ENCODE results near the gene EFCAB12. TPM values are rescaled to one million over a fixed set of nuclear protein-coding genes. Genes with fewer than 3 reads are reported as not detected.

Gene EFCAB12
- total RNA-seq, 1 experiment from 2014 or later: 0.71 TPM

DNA sequence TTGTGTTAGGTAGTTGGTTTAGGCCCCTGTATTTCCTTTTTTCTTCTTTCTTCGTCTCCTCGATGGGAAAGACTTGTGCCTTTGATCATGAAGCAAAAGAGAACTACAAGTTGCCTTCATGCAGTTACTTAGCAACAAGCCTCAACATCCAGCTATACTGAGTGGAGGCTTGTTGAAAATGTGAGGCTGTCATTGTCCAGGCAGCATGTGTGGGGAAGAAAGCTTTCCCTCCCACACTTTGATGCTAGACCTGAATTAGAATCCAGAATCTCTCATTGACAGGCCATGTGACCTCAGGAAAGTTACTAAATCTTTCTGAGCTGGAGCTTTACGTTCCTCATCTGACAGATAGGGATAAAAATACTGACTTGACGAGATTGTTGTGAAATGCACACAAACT is 35.3 kb upstream of the EFCAB12 start:
- intact Hi-C loops (cut with micrococcal nuclease; ENCODE audit: unreplicated experiment): no loop called here
- POLR2A ChIA-PET (ENCODE audit: low non-redundant PET): no interaction called here
- Histone ChIP-seq H3K4me3 (ENCODE audit: low read depth, low read length, poor library complexity, severe bottlenecking) (no peak overlapping the region), H3K27me3 (replicated peaks; ENCODE audit: insufficient read depth, low read depth, low read length, poor library complexity) (no peaks in the 10 kb centered on the region), H3K4me1 (ENCODE audit: insufficient read depth, low read length, poor library complexity, severe bottlenecking) (no peaks in the 10 kb centered on the region), H3K27ac (ENCODE audit: low read depth, low read length, poor library complexity, severe bottlenecking) (no peak overlapping the region), H3K9me3 (ENCODE audit: low read depth, low read length, poor library complexity, severe bottlenecking) (no peaks in the 10 kb centered on the region), H3K36me3 (ENCODE audit: insufficient read depth, low read length, poor library complexity, severe bottlenecking) (peaks cover 7% of the 10 kb centered on the region)
- no peak for DNase-seq (ENCODE audit: low spot score)
- no TSS peak for BruUV-seq (replicated peaks)
- CTCF ChIA-PET: interaction anchor here (0.5 kb wide), 1 partner anchor 1933 kb away, joined by 6 read pairs; no protein-coding TSS in a partner anchor
- TF ChIP-seq EZH2 (IDR thresholded peaks at IDR 0.05; ENCODE audit: borderline replicate concordance, low read depth, low read length, poor library complexity, severe bottlenecking): no peak
- TF ChIP-seq, protein P1, sequence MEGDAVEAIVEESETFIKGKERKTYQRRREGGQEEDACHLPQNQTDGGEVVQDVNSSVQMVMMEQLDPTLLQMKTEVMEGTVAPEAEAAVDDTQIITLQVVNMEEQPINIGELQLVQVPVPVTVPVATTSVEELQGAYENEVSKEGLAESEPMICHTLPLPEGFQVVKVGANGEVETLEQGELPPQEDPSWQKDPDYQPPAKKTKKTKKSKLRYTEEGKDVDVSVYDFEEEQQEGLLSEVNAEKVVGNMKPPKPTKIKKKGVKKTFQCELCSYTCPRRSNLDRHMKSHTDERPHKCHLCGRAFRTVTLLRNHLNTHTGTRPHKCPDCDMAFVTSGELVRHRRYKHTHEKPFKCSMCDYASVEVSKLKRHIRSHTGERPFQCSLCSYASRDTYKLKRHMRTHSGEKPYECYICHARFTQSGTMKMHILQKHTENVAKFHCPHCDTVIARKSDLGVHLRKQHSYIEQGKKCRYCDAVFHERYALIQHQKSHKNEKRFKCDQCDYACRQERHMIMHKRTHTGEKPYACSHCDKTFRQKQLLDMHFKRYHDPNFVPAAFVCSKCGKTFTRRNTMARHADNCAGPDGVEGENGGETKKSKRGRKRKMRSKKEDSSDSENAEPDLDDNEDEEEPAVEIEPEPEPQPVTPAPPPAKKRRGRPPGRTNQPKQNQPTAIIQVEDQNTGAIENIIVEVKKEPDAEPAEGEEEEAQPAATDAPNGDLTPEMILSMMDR (conservative IDR thresholded peaks at IDR 0.05; ENCODE audit: low read depth, low read length): no peak

DNA sequence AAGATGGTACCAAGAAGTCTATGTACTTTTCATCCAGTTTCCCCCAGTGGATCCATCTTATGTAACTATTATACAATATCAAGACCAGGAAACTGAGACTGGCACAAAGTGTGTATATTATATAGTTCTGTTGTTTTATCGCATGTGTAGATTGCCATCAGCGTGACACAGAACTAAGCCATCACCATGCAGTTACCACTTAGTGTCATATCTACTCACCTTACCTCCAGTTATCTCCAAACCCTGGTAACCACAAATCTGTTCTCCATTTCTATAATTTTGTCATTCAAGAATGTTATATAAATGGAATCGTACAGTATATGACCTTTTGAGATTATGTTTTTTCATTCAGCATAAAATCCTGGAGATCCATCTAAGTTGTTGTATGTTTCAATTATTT is 34.7 kb upstream of the EFCAB12 start:
- BruUV-seq (replicated peaks): no TSS peak
- no peaks in the 10 kb centered on the region for H3K4me1 ChIP-seq (ENCODE audit: insufficient read depth, low read length, poor library complexity, severe bottlenecking)
- CTCF ChIA-PET: no interaction called here
- POLR2A ChIA-PET (ENCODE audit: low non-redundant PET): no interaction called here
- H3K36me3 ChIP-seq (ENCODE audit: insufficient read depth, low read length, poor library complexity, severe bottlenecking): peaks cover 7% of the 10 kb centered on the region
- H3K27ac ChIP-seq (ENCODE audit: low read depth, low read length, poor library complexity, severe bottlenecking): no peak overlapping the region
- no peaks in the 10 kb centered on the region for H3K27me3 ChIP-seq (replicated peaks; ENCODE audit: insufficient read depth, low read depth, low read length, poor library complexity)
- no peak for DNase-seq (ENCODE audit: low spot score)
- TF ChIP-seq, protein P1 (conservative IDR thresholded peaks at IDR 0.05; ENCODE audit: low read depth, low read length): no peak
- no peak for TF ChIP-seq EZH2 (IDR thresholded peaks at IDR 0.05; ENCODE audit: borderline replicate concordance, low read depth, low read length, poor library complexity, severe bottlenecking)
- H3K9me3 ChIP-seq (ENCODE audit: low read depth, low read length, poor library complexity, severe bottlenecking): no peaks in the 10 kb centered on the region
- intact Hi-C loops (cut with micrococcal nuclease; ENCODE audit: unreplicated experiment): no loop called here
- H3K4me3 ChIP-seq (ENCODE audit: low read depth, low read length, poor library complexity, severe bottlenecking): no peak overlapping the region

DNA sequence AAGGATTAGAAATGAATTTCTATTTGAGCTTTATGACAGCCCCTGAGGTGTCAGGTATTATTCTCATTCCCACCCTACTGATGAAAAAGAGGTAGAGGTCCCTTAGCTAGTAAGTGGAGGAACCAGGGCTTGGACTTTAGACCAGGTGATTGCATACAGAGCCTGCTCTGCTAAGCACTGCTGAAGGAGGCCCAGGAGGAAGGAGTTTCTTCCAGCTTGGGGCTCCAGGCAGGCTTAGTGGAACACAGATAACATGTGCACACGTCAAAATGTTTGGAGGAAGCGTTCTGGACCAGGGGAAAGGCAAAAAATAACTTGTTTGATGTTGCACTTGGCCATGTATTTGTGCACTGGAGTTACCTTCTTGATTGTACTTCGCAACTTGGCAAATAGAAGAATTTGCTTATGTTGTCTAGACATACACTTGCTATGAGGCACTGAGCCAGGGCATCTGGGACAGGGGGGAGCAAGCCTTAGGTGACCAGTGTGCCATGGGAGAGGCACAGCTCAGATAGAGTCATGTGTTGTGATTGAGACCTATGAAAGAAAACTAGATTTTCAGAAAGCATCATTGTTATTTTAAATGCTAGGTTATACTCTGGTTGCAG is 34.0 kb upstream of the EFCAB12 start:
- H3K9me3 ChIP-seq (ENCODE audit: low read depth, low read length, poor library complexity, severe bottlenecking): no peaks in the 10 kb centered on the region
- no peaks in the 10 kb centered on the region for H3K4me1 ChIP-seq (ENCODE audit: insufficient read depth, low read length, poor library complexity, severe bottlenecking)
- ChIA-PET POLR2A (ENCODE audit: low non-redundant PET) (no interaction called here), CTCF (interaction anchor here (0.6 kb wide), 1 partner anchor 28 kb away, joined by 3 read pairs; no protein-coding TSS in a partner anchor)
- intact Hi-C loops (cut with micrococcal nuclease; ENCODE audit: unreplicated experiment): no loop called here
- TF ChIP-seq, protein P1 (conservative IDR thresholded peaks at IDR 0.05; ENCODE audit: low read depth, low read length): no peak
- TF ChIP-seq EZH2 (IDR thresholded peaks at IDR 0.05; ENCODE audit: borderline replicate concordance, low read depth, low read length, poor library complexity, severe bottlenecking): no peak
- no peaks in the 10 kb centered on the region for H3K27me3 ChIP-seq (replicated peaks; ENCODE audit: insufficient read depth, low read depth, low read length, poor library complexity)
- BruUV-seq (replicated peaks): no TSS peak
- no peak overlapping the region for H3K27ac ChIP-seq (ENCODE audit: low read depth, low read length, poor library complexity, severe bottlenecking)
- no peak for DNase-seq (ENCODE audit: low spot score)
- H3K4me3 ChIP-seq (ENCODE audit: low read depth, low read length, poor library complexity, severe bottlenecking): no peak overlapping the region
- H3K36me3 ChIP-seq (ENCODE audit: insufficient read depth, low read length, poor library complexity, severe bottlenecking): peaks cover 7% of the 10 kb centered on the region

All from A673 (cell line).